CD1c-positive myeloid dendritic cell (primary cell): ENCODE results near the gene AJUBA.
A peak's percentile ranks its signal among the peaks of the same experiment; 100 is the strongest.
"Not testable (repeated sequence)": the region's sequence is repeated elsewhere in the genome, so short reads cannot be mapped to it uniquely, and the experiment has no call there.

Experiments
- DNase-seq: peaks from one replicate; pipeline ENCODE4 v3.0.0-alpha.2; 2016; ENCODE audit errors: extremely low spot score

AJUBA gene

DNA sequence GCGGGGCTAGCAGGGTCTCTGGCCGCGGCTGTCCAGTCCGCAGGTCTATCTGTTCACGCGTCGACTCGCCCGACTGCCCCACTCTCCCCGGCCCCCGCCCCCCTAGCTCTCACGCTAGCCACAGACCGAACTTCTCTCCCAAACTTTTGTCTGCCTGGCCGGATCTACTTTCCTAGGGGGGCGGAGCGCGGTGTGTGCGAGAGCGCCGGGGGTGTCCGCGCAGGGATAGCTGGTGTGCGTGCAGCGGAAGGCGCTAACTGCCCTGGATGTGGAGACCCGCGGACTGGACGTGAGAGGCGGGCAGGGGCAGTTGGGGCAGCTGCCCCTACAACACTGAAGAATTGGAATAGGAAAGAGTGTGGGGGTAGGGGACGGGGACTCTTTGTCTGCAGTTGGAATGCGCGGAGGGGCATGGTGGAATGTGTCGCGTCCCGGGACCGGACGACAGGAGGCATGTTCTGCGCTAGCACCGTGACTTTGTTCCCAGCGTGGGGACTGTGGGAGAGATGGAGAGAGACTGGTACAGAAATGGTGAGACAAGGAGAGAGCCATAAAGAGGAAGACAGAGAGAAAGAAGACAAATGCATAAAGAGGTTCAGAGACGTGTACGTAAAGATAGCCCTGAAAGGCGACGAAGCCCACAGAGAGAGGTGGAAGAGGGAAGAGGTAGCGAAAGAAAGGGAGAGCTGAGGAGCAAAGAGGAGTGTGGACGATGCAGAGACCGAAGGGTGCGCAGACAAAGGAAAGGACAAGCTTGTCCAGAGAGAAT, at the start of gene AJUBA:
AJUBA (minus strand) TSS at position 75 of the 769 bp plus-strand sequence. CDS start 285 bp downstream, outside the sequence.
- DNase-seq, result peak; percentile 81

DNA sequence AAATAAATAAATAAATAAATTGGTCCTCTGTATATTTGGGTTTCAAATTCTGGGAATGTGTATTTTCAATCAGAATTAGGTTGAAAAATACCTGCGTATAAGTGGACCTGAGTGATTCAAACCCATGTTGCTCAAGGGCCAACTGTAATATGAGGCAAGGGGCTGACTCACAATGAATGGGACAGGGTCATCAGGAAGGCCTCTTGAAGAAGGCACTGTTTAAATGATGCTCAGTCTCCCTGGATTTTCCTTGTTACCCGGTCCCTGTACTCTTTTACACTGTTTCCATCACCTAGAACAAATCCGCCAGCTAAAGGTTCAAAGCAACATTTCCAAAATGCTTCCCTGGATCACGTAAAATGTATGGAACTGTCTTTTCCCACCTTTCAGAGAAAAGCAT, 48.6 kb upstream of the AJUBA start:
- DNase-seq, result no peak

DNA sequence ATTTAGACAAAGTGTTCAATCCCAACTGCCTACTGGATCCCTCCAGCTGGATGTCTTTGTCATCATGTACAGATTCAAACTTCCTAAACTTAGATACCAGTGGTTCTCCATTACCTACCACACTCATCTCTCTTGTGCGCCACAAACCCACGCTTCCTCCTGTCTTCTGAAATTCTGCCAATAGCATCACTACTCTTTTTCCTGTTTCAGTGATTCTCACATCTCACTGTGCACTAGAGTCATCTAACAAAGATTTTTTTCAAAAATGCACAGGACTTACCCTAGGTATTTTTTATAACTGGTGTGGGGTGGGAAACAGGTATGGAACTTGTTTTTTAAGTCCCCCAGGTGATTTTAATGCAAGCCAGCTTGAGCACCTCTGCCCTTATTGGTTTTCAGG, 46.4 kb upstream of the AJUBA start:
- peak; percentile 34 for DNase-seq

DNA sequence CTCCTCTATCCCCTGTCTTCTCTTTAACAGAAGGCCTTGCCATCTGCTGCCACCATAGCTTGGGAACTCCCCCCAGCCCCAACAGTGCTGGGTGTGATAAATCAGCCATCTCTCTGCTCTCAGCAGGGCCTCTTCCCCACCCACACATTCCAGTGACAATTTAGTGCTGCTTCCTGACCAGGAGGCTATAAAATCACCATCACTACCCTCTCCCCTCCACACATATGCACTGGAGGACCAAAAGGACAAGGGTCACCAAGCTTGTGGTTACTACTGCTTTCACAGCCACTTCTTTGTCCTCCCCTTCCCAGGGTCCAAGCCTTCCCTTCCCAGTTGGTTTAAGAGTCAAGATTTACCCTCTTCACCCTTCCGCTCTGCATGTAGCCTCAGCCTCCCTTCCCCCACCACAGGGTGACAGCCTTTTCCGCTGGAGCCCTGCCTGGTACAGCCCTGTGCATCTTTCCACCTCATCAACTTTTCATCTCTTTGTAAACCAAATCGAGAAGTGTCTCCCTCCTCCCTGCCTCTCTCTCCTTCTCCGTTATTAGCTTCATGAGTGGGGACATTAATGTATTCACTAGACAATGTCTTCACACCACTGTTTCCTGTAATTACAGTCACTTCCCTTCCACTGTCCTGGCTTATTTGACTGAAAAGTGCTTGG, 42.9 kb upstream of the AJUBA start:
- no peak for DNase-seq

DNA sequence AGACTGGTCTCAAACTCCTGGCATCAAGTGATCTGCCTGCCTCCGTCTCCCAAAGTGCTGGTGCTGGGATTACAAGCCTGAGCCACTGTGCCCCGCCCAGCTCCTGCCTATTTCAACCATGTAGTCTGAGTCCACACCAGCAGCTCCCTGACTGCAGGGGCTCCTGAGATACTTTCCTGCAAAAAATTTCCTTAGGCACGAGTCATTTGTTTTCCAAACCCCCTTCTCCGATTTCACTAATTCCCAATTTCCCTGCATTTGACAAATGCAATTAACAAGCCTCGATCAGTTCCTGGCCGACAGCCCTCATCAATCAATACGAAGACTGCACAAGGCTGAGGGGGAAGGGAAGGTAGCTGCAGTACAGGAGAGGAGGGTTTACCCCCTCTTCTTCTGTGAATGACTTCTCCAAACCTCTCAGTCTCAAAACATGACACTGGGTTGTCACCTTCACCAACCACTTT, 42.3 kb upstream of the AJUBA start:
- DNase-seq, result no peak

DNA sequence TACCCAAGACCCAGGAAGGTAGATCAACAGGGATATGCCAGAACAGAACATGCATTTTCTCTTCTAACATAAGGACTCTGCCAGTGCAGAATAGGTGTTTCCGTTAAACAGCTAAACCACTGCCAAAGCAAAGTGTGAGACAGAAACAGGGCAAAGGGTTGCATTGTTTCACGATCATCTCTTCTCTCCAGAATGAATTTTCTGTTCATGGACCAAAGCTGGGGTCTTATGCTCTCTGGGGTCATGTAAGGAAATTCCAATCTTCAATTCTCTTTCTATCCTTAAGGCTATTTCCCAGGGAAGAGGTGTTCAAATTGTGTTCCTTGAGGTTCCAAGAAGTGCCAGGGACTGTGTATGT, 41.4 kb upstream of the AJUBA start:
- no peak for DNase-seq

DNA sequence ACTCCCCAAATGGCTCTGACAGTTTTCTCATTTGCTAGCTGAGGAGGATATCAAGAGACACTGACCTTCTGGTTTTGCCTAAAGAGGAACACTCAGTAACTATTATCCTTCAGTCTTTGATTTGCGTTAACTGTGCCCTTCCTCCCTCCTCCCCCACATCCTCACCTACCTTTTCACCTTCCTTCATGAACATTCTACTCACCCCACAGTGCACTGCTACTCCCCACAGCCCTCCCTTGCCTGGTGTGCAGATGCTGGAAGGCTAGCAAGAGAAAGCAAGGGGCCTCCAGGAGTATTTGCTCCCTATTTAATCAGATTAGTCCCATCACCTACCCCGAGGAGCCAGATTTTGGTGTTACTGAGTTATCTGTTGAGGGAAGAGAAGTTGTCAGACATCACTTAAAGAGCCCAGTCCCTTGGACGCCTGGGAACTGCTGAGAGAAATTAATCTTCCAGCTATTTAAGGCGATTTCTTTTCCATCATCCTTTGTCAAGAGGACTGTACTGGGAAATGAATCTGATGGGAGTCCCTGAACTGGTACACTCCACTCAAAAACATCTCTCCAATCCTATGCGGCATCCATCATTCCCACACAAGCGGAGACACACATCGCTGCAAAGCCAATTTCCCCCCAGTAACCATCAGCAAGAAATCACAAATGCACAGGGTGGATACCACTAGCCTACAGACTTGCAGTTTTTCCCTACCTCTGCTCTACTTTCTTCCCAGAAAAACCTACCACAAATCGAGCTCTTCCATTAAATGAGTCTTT, 40.9 kb upstream of the AJUBA start:
- DNase-seq, result no peak

DNA sequence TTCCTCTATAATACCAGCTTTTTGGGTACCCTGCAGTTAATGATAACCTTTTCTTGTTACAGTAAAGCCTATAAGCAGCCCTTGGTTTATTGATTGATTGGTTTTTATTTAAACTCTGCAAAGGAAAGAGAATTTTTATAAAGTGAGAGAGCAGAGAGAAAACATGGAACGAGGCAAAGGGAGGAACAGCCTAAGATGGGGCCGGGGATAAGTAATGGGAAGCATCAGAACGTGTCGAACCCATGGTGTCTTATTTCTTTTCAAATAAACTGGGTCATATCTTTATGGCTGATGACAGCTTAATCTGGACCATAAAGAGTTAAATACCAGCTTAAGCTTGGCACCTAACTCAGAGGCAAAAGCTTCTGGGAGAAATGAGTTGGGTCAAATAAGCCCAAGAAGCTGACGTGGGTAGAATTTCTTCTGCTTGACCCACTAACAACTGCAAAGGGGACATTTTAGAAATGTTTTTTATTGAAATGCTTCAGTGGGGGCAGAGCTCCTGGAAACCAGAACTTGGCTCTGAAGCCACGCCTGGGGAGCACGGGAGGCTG, 39.6 kb upstream of the AJUBA start:
- DNase-seq, result no peak

DNA sequence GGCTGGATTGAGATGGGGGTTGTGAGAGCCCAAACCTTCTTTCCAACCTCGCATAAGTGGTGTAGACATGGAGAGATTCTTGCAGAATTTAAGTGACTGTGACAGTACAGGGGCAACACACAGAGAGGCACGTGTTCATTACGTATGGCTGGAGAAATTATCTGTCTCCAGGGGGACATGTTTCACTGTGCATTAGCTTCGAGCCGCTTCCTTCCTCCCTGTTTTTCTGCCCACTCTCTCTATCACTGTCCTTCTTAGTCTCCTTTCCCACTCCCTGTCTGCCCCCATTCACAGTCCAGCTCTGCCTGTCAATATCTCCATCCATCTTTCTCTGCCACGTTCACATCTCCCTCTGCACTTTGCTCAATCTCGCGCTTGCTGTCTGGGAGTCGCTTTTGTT, 39.1 kb upstream of the AJUBA start:
- DNase-seq, result no peak

DNA sequence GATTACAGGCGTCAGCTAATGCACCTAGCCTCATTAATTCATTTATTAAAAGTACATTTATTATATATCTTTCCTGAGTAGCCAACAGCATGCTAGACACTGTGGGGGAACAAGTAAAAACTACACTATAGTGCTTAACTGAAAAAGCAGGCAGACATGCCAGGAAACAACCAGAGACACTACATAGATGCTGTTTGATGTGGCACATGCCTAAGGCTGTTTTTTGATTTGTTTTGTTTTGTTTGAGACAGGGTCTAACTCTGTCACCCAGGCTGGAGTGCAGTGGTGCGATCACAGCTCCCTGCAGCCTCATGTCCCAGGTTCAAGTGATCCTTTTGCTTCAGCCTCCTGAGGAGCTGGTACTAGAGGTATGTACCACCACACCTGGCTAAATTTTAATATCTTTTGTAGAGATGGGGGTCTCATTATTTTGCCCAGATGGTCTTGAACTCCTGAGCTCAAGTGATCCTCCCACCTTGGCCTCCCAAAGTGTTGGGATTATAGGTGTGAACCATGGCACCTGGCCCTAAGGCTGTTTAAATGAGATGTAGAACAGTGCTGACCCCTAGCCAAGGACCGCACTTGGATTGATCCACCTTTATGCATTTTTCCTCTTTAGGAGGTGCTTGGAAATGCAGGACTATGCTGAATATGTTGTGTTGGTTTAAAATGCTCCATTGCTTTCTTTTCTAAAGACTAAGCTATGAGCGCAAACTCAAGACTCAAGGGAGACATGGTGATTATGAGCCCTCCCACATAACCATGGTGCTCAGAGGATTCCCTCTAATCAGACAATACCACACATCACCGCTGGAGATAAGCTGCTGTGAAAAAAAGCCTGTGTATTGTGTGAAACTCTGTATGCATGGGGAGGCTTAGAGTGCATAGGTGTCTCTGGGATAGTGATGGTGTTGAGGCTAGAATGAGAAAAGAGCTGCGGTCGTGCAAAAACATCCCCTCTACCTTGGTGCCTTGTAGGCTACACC, 38.1 kb upstream of the AJUBA start:
- no peak for DNase-seq

DNA sequence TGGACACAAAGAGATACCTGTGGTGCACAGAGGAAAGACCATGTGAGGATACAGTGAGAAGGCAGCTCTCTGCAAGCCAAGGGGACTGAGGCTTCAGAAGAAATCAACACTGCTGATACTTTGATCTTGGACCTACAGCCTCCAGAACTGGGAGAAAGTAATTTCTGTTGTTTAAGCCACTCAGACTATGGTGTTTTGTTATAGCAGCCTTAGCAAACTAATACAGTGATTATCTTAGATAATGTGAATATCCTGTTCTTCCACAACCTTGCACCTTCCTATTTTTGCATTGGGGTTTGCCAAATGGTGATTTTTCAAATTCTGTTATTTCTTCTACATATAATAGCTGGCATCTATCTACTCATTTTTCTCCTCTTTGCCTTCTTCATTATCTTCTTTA, 35.8 kb upstream of the AJUBA start:
- DNase-seq, result no peak

DNA sequence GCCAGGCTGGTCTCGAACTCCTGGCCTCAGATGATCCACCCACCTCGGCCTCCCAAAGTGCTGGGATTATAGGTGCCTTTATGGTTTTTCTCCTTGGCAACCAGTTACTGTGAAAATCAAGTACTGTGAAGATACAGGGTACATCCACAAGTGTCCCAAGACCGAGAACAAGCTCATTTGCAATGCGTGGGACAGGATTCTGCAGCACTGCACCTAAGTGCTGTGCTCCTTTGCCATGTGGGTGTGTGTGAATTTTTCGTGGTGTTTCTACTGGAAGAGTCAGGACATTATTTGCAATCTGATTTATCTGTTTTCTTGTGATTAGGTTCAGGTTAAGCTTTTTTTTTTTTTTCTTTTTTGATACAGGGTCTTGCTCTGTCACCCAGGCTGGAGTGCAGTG, 34.7 kb upstream of the AJUBA start:
- DNase-seq, result no peak

DNA sequence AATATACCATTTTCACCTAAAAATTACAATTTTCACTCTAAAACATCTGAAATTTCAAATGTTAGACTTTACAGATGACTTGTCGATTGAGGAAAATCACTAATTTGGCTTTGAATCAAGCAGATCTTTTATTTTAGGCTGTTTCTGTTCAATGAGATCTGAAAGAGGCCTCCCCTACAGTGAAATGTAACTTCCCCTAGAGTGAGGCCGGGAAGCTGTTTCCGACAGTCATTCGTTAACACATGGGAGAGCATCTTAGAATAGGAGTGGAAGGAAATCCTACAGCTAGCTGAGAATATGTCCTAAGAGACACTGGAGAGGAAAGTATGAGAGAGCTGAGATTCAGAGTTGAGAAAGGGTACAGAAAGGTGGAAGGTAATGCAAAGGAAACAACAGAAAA, 33.3 kb upstream of the AJUBA start:
- DNase-seq, result no peak

DNA sequence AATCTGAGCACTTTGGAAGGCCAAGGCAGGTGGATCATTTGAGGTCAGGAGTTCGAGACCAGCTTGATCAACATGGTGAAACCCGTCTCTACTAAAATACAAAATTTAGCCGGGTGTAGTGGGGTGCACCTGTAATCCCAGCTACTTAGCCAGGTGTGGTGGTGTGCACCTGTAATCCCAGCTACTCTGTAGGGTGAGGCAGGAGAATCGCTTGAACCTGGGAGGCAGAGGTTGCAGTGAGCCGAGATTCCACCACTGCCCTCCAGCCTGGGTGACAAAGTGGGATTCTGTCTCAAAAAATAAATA, 31.4 kb upstream of the AJUBA start:
- not testable (repeated sequence) for DNase-seq

DNA sequence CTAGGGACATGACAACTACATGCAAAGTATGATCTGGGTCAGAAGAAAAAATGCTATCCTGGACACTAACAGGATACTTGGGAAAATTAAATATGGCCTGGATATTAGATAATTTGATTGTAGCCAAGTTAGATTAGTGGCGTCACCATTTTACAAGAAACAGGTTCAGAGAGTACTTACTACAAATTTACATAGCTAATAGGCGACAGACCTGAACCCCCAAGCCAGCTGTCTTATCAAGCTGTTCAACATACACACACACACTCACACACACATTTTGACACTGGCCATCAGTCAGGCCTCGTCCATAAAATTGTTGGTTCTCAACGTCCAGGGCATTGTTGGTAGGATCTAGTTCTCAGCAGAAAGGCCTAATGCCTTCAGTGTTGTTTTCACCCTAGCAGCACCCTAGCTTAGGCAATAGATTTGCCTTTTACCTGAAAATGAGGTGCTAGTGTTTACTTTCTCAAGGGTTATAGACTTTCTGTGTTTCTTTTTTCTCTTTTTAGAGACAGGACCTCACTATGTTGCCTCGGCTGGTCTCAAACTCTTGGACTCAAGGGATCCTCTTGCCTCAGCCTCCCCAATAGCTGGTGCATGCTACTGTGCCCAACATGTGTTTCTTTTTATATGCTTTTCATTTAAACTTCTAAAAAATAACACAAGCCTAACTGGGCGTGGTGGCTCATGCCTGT, 30.9 kb upstream of the AJUBA start:
- no peak for DNase-seq

DNA sequence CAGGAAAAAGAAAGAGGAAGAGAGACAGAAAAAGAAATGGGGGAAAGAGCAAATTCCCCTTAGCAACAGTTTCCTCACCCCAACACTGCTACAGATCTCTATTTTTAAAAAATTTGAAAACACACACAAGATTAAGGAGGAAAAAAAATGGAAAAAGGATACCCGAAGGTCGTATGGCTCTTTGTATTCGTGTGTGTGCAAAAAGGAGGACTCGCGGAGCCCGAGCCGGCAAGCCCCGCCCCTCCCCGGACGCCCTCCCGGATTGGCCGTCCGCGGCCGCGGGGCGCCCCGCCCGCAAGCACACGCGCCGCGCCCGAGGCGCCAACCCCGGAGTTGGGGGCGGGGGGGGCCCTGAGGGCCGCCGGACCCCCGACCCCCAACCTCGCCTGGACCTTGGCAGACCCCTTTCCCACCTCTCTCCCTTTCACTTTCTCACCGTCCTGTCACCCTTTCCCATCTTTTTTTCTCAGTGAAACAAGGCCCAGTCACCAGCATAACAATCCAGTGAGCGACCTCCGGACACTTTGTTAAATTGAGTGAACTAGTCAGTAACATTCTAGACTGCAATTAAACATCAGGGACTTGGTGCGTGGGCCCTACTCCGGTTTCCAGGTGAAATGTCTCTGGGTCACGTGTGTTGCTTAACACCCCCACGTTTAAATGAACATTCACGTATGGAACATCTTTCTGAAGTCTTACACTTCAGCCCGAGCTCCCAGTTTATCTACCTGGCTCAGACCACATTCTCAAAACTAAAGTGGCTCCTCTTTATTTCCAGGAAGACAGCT, 27.8 kb upstream of the AJUBA start, which contains the start of gene C14orf93:
C14orf93 (minus strand) TSS at position 205 of the 788 bp plus-strand sequence. CDS start 11,120 bp downstream, outside the sequence.
- DNase-seq, result peak; percentile 72

DNA sequence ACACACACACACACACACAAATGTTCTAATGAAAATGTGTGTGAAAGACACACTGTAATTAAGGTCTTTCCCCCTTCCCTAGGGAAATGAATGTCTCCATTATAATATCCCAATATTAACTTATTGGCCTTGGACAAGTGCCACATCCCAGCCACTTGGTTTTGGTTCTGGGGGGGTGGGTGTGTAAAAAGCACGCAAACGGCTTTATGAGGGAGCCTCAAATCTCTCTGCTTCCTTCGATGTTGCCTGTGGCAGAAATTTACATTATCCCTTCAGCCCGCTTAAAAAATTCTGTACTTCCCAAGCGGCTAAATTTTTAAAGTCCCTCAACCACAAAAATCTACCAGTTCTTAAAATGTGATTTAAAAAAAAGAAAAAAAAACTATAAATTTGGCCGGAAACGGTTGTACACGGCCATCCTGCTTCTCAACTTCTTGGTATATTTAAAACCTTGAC, 27.2 kb upstream of the AJUBA start:
- no peak for DNase-seq

DNA sequence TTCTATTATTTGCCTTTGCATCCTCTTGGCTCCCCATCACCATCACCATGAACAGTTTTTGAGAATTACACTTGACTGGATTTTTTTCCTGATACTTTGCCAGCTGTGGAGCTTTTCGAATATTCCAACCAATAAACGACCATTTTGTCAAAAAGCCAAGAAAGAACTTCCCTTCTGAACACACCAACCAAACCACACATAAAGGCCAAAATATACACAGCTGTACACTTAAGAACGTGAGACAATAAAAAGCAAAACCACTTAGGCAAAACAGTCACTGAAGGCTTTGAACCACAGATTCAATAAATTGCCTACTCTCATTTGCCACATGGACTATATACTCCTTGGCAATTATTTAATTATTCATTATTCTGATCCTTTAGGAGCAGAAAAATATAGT, 26.5 kb upstream of the AJUBA start:
- no peak for DNase-seq

DNA sequence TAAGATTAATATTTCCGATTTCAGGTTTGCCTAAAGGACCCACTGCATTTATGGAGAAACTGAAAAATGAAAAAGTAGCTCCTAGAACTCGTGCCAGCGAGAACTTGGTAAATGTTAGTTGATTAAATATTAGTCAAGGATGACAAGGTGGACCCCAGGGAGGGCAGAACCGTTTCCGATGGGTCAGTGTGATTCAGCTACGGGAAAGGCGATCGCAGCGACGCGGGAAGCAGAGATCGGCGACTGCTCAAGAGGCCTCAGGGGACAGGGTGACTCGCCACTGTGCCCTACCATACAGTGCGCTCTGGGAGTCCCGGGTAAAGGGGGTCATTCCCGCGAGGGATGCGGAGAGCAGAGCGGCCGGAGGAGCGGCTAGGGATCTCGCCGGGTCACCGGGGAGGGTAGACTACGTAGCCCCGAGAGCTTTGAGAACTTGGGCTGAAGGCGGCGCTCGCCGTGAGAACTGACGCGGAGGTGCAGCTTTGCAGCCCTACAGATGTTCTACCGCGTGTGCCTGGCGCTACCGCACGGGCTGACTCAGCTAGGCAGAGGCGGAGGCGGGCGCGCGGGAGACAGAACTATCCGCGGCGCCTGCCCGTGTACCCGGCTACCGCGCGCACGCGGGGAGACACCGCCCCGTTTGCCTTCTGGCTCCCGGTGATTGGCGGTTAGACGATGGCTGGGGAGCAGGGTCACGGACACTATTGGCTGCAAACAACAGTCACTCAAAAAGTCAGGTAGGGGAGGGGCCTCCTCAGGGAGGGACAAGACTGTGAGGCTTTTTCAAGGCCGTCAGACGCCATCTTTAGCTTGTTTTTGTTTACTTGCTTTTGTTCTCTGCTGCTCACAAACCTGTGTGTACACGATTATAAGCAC, 24.4 kb upstream of the AJUBA start:
- DNase-seq, result peak; percentile 99
